GM19025 (cell line): ENCODE measurements around the gene FAM118B.

Experiments used
- ATAC-seq: cut with Tn5 transposase; IDR thresholded peaks from one replicate; pipeline ENCODE4 v1.9.1; 2021; ENCODE audit warnings: mild to moderate bottlenecking, low read depth, moderate library complexity; ENCODE audit not compliant: unreplicated experiment

Gene FAM118B

DNA sequence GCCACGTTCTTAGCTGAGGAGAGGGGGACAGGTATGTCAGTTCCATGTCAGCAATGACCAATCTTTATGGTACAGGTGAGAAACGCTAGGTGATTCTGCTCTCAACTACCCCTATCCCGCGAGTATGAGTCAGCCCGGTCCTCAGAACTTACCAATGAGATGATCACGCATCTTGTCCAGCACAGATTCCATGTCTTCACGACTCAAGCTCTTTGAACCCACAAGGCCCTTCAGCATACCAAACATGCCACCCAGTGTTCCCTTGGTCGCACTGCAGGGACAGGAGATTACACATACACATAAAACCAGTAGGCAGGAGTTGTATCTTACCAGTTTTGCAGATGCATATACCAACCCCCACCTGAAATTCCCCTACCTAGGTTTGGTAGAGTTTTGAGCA, 54.2 kb downstream of the FAM118B start:
- no peak for ATAC-seq

DNA sequence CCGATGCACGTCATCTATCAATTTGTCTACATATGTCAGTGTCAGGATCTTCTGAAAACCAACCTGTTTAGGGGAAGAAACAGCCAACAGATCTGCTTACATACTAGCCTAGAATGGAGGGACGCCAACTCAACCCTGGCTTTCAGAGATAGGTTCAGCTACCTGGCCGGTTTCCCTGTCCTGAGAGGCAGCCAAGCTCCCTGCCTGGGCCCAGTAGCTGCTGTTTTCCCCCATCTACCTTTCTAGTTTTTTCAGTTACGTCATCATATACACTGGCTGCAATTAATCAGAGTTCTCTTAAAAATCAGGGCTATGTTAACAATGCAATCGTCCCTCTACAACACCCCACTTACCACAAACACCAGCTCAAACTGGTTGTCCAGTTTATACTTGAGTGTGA, 56.1 kb downstream of the FAM118B start:
- no peak for ATAC-seq

DNA sequence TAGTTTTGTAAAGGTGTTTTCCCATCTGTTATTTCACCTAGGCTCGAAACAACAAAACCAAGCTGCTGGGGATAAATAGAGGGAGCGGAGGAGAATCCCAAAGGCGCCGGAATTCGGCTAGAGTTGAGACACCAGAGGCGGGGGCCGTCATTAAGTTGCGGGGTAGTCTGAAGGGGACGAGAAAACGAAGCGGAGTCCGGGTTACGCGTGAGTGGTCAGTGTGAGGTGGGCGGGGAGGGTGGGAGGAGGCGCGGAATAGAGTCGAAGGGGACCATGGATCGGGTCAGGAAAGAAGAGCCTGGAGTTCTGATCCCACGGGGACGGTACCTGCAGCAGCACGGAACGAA, 56.8 kb downstream of the FAM118B start:
- ATAC-seq = no peak

DNA sequence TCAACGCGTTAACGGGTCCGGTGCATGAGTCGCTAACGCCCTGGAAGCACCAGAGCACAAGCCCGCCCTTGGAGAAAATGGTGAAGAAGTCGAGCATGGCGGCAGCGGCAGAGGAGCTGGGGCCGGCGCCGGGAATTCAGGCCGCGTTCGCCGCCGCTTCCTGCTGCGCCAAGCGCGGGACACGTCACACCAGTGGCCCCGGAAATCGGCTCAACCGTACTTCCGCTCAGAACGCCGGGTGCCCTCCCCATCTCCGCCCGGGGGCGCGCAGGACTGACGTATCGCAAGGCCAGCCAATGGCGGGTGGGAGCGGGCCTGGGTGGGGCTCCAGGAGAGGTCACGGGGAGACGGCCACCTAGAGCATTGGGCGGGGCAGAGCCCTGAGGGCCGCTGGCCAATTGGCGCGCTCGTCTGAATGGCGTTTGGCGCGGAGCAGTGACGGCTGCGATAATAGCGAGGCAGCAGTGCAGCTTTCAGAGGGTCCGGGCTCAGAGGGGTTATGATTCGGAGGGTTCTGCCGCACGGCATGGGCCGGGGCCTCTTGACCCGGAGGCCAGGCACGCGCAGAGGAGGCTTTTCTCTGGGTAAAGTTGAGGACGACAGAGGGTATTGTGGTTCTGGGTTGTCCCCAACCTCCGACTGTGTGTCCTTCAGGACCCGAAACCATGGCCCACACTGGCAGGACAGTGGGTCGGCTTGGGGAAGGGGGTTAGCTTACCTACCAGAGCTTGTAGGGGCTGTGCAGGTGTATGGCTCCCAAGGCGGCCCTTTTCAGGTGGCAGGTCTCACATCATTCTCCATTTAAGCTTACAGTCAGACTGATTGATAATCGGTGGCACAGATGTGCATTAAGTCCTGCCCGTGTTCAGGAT, 57.4 kb downstream of the FAM118B start, which contains the start of the genes FOXRED1 and SRPRA:
FOXRED1 (plus strand) TSS at position 447 of the 872 bp plus-strand sequence; CDS start at position 500, 53 bp downstream.
SRPRA (minus strand) TSS at position 188 of the 872 bp plus-strand sequence; CDS start at position 97, 91 bp downstream.
- peak; percentile 99 for ATAC-seq

DNA sequence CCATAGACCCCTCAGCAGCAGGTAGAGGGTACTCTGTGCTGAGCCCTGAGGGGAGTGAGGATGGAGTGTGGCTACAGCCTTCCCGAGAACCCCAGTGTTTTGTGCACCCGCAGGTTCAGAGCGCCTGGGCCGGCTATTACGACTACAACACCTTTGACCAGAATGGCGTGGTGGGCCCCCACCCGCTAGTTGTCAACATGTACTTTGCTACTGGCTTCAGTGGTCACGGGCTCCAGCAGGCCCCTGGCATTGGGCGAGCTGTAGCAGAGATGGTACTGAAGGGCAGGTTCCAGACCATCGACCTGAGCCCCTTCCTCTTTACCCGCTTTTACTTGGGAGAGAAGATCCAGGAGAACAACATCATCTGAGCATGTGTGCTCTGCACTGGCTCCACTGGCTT, 65.7 kb downstream of the FAM118B start:
- no peak for ATAC-seq

DNA sequence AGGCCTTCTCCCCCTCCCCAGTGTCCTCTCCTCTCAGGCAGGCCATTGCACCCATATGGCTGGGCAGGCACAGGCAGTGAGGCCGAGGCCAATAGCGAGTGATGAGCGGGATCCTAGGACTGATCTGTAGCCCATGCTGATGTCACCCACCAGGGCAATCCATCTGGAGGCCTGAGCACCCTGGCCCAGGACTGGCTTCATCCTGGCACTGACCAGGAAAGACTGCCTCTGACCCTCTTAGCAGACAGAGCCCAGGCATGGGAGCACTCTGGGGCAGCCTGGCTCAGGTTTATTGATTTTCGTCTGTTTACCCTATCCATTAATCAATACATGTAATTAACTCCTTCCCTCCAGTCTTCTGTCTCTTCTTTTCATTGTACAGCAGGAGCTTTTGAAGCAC, 66.2 kb downstream of the FAM118B start:
- ATAC-seq = no peak

DNA sequence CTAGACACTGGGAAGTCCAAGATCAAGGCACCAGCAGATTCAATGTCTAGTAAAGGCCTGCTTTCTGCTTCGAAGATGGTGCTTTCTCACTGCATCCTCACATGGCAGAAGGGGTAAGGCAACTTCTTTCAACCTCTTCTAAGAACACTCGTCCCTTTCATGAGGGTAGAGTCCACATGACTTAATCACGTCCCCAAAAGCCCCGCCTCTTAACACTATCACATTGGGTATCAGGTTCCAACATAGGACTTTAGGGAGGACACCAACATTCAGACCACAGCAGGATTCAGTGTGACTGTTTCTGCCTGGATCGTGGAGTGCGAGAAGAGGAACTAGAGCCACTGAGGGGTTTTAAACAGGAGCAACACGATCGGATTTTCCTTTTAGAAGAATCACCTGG, 67.6 kb downstream of the FAM118B start:
- ATAC-seq = no peak

DNA sequence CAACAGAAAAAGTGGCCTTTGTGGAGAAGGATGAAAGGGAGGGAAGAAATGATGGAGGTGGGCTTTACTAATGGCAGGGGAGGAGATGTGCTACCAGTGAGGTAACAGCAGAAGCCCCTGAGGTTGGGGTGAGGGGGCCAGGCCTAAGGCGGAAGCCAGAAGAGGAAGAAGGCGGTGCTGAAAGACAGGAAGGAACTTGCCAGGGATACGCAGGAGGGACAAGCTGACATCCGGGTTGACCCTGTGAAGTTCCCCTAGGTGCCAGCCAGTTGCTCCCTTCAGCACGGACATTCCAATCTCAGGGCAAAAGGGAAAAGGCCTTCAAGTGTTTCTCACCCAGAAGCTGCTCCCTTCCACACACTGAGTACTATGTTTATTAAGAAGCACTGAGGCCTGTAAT, 69.0 kb downstream of the FAM118B start:
- no peak for ATAC-seq

DNA sequence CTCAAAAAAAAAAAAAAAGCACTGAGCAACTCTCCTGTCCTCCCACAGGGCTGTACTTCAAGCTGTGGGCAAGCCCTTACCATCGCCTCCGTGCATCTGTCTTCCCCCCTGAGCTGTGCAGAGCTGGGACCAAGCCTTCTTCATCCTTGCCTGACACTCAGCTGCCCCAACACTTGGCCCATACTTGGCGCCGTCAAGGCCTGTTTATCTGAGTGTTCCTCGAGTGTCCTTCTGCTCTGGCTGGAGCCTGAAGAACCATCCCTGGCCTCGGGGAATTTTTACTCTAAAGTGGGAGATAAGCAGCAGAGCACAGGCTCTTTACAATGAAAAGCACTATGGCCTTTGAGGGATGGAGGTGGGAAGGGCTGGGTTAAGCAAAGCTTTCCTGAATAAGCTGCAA, 69.7 kb downstream of the FAM118B start:
- ATAC-seq = no peak

DNA sequence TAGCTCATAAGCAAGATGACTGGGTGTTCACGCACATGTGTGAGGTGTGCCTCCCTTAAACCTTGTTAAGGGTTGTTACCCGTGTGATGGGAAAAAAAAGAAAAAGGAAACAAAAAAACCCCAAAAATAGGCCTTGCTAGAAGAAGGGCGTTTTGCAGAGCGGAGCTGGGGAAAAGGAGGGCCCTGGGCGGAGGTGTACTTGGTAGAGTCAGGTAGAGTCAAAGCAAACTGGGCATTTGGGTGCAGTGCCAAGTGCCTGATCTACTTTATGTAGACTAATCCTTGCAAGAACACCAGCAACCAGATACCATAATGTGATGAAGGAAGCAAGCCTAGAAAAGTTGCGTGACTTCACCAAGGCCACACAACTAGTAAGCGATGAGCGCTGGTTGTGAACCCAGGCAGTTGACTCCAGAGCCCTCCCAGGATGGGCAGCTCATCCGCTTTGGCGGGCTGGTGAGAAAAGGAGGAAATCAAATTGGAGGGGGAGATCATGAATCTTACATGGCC, 70.1 kb downstream of the FAM118B start:
- no peak for ATAC-seq

DNA sequence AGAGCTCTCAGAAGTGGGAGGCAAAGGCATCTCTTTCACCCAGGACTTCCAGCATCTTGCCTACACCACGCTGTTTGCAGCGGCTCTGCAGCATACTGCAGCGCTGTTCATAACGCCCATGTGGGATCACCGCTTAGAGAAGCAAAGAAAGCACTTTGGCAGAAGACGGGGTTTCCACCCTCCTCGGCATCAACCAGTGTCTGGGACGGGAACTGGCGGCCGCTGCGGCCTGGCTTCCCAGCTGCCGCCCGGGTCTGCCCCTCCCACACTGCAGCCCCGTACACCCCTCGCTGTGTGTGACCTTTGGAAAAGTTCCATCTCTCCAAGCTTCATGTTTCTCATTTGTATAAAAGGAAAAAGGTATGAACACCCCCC, 70.8 kb downstream of the FAM118B start:
- ATAC-seq = no peak

DNA sequence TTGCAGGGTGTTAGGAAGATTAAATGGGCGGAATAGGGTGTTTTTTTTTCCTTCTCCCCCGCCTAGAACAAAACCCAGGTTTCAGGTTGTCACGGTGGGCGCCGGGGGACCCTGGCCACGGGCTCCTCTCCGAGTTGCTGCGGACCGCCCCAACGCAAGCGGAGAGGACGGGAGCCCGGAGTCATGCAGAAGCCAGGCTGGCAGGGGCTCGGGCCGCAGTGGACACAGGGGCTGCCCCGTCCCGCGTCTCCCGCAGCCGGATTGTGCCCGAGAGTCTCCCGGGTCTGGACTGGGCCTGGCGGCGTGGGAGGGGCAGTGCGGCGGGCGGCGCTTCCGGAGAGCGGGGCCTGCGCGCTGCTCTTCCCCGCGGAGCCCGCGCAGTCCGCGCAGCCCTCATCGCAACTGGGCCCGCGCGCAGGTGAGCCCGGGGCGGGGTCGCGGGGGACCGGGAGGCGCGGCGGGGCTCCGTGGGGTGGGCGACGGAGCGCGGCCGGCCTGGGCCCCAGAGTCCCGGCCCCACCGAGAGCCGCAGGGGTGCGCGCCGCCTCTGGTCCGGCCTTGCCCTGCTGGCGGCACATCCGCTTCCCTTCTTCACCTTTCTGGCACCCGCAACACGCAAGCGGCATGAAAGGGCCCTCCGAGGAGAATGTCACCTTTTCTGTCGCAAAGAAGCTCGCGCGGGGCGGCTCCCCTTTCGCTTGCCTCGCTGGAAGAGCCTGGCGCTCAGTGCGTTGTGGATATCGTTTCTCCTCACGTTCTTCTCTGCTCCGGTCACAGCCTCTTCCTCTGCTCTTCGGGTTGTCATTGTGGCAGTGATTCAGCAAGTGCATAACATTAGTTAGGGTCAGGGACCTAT, 71.4 kb downstream of the FAM118B start, which contains the start of gene TIRAP:
TIRAP (plus strand) TSS at position 358 of the 856 bp plus-strand sequence. CDS start 7,802 bp downstream, outside the sequence.
- ATAC-seq = peak; percentile 62

DNA sequence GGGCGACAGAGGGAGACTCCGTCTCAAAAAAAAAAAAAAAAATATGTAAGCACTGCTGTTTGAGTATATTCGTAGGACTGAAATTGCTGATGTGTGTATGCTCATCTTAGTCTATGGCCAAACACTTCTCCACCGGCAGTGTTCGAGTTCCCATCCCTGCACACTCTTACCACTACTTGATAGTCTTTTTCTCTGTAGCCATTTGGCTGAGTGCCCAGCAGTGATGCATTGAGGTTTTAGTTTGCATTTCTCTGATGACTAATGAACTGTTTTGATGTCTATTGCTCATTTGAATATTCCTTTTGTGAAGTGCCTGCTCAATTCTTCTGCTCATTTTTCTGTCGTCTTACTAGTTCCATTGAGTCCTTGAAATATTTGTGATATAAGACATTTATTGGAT, 73.2 kb downstream of the FAM118B start:
- ATAC-seq = peak; percentile 42

DNA sequence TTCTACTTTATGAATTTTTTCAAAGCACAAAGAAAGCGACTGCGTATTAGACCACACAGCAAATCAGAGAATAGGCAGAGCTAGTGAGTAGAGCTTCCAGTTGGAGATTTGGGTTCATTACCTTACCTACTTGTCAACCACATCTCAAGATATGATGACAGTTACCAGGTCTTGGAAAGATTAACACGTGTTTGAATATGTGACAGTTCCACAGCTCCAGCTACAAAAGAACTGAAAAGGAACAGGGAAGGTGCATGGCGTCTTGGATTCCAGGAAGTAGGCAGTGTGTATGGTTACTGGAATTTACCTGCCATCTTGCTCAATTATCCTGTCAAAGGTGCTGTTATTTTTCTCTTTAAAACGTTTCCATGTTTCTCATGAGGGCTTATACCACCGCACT, 76.7 kb downstream of the FAM118B start:
- ATAC-seq = no peak

DNA sequence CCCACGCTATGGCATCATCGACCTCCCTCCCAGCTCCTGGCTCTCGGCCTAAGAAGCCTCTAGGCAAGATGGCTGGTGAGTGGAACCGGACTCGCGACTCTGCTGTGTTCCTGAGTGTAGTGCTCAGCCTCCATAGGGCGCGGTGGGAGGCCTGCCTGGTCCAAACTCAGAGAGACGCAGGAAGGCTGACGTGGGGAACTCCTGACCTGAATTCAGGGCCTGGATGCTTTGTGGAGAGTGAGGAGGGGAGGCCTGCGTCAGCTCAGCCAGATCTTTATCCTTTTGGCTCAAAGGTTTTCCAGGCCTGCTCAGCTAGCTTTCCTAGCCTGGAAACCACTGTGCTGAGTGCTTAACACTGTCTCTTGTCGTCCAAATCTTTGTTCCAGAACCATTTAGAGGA, 79.3 kb downstream of the FAM118B start:
- no peak for ATAC-seq

DNA sequence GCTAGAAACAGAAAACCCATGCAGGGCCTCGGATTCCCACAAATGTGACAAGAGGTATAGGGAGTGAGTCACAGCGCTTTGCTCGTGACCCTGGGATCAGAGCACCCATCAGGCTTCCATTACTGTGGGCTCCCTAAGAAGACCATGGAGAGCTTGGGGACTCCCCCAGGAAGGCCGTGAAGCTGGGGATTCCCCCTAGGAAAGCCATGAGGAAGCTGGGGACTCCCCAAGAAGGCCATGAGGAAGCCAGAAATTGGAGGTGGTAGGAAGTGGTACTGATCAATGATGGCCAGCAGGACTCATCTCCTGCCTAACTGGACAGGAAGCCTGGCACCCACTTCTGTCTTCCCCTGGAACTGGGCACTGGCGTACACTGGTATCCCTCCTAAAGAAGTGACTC, 82.1 kb downstream of the FAM118B start:
- no peak for ATAC-seq

DNA sequence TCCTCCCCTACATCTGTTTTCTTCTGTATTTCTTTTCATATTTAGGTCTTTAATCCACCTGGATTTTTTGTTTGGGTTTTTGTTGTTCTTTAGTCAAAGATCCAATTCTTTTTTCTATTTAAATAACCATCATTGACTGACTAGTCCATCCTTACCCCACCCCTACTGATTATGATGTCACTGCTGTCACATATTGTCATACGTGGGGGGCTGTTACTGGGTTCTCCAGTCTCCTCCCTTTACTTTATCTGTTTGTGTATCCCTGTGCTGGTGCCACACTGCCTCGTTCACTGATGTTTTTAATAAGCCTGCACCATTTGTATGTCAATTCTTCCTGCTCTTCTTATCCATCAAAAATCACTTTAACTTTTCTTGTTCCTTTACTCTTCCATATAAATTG, 85.4 kb downstream of the FAM118B start:
- no peak for ATAC-seq

DNA sequence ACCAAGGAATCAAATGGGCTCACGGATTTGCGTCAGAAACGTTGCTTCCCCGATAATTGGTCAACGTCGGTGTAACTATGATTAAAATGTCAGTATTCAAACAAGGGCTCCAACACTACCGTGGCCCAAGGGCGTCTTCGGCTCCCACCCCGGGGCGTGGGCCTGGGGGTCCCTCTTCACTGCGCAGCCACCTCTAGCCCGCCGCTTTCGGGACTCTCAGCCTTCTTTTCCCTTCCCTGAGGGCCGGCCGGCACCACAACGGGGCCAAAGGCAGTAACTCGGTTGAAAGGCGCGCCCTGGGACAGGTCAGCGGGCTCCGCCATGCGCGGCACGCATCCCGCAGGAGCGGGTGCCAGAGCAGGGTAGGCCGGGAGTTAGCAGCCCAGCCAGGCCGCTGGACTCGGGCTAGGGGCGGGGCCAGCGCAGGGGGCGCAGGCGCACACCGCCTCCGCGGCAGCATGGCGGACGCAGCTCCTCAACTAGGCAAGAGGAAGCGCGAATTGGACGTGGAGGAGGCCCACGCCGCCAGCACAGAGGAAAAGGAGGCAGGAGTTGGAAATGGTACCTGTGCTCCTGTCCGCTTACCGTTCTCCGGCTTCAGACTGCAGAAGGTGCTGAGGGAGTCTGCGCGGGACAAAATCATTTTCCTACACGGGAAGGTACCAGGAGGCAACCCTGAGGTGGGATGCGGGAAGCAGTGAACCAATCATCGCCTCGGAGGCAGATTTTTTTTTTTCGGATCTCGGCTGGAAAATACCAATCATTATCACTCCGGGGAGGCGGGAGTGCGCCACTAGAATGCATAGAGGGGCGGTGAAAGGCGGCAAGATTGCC, 92.3 kb downstream of the FAM118B start, which contains the start of gene DCPS:
DCPS (plus strand) TSS at position 438 of the 834 bp plus-strand sequence; CDS start at position 459, 21 bp downstream.
- ATAC-seq = peak; percentile 82

DNA sequence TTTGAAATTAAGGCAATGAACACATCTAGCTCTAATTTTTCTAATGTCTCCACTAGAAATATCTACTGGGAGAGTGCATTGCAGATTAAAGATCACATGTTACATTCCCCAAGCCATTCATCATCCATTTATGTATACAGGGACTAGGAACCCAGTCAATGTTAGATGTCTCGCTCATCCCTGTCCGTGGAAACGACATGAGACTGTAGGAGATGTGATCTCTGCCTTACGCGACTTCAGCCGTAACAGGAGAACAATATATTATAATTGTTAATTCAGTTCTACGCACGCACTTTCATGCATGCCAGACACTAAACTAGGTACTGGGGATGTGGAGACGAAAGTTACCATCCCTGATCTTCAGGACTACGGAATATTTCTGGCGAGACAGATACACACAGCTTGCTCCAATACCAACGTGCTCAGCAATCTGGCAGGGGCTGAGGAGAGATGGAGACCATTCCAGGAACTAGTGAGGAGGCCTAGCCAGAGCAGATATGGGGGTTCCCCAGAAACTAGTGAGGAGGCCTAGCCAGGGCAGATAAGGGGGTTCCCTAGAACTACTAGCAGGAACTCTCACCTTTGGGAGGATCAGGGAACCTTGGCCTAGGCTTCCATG, 93.0 kb downstream of the FAM118B start:
- peak; percentile 28 for ATAC-seq

DNA sequence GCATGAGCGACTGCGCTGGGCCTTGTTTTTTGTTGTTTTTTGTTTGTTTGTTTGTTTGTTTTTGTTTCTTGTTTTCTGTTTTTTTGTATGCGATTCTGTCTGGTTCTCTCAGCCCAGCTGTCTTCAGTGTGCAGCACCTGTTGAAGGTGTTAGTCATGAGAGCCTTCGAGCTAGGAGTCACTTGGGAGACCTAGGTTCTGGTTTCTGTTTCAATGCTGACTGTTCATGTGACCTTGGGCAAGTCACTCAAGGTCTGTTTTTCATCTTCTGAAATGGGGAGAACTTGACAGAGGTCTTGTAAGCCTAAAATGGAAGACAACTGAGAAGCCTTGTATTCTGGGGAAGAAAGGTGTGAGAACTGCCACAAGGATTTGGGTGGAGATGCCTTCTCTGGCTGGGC, 94.1 kb downstream of the FAM118B start:
- ATAC-seq = peak; percentile 42
